NCI-H2107 treated with DMSO at 0.1 percent for 48 hours (cell line): Measurements from ENCODE around the gene NMT2.

Source experiments
- DNase-seq: peaks from one replicate; lab custom pipeline; 2025; ENCODE audit not compliant: unreplicated experiment; lab: John Stamatoyannopoulos, UW

Gene NMT2

DNA sequence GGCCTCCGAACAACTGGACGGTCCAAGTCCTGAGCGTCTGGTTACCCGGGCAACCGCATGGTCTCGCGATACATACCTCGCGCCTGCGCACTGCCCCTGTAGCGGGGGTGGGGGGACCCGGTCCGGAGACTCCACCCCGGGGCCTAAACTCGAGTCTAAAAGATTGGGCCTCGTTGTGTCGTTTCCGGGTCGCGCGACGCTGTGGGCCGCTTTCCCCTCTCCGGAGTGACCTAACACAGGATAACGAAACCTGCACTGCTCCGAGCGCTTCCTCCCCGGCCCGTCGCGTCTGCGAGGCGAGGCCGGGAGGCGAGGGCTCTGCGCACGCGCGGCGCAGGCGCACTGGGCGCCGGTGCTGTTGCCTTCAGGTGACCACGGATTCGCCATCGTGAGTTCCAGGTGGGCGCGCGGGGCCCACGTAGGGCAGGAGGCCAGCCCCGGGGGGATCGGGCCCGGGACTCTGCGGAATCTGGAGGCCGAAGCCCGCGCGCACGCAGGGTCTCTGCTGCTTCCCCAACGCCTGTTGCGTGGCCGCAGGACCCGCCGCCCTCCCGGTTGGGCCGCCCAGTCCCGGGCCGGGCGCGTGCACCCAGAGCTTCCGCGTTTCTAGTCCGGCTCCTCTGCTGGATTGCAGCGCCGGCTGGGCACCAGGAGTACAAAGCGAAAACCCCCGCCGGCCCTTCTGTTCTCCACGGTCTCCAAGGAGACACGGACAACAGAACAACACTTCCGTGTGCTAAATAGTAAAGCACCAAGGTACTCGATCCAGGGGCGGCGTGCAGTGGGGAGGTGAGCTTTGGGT lies 71.3 kb downstream of the NMT2 start, which contains the start of gene RPP38:
Gene RPP38 (plus strand): TSS at position 345 of the 802 bp plus-strand sequence. CDS start 5,960 bp downstream, outside the sequence.
- DNase-seq, result peak; percentile 56

DNA sequence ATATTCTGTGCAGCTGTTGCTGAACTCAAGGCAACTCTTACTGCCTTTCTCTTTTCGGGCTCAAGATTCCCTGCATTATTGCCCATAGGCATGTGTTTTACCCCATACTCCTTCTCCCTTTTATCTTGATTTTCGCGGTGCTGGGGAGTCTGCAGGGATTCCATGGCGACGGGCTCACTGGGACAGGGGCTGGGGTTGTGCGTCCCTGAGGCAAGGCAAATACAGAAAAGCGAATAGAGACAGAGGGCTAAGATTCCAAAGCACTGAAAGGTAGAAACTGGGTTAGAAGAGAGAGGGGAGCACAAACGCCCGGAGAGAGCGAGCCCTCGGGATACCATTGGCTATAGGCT lies 71.9 kb downstream of the NMT2 start:
- no peak for DNase-seq

DNA sequence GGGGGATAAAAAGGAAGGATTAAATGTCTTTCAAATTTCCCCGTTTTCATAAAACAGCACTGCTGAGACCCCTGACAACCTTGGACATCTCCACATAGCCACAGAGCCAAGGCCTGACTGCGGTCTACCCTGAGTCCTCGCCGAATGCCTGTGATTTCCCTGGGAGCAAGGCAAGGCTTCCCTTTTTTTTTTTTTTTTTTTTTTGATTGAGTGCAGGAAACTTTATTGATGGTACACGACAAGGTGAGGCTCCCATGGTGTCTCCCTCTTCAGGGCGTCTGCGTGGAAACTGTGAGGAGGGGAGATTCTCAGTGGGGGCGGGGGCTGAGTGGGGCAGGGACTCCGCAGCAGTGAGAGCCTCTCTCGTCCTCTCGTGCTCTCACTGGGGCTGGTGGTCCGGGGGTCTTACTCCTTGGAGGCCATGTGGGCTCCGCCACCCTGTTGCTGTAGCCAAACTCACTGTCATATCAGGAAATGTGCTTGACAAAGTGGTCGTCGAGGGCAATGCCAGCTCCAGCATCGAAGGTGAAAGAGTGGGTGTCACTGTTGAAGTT lies 75.6 kb downstream of the NMT2 start:
- DNase-seq, result no peak

DNA sequence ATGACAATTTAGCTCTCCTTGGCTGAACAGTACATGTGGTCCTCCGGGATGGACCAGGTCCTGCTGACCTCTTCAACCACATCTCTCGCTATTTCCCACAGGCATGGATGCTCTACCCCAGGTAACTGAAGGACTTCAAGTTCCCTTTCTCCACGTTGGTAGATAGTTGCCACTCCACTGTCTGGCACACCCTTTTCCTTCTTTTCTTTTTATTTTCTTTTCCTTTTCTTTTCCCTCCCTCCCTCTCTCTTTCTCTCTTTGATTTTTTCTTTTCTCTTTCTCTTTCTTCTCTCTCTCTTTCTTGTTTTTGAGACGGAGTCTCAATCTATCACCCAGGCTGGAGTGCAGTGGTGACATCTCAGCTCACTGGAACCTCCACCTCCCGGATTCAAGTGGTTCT lies 77.1 kb downstream of the NMT2 start:
- DNase-seq, result no peak

DNA sequence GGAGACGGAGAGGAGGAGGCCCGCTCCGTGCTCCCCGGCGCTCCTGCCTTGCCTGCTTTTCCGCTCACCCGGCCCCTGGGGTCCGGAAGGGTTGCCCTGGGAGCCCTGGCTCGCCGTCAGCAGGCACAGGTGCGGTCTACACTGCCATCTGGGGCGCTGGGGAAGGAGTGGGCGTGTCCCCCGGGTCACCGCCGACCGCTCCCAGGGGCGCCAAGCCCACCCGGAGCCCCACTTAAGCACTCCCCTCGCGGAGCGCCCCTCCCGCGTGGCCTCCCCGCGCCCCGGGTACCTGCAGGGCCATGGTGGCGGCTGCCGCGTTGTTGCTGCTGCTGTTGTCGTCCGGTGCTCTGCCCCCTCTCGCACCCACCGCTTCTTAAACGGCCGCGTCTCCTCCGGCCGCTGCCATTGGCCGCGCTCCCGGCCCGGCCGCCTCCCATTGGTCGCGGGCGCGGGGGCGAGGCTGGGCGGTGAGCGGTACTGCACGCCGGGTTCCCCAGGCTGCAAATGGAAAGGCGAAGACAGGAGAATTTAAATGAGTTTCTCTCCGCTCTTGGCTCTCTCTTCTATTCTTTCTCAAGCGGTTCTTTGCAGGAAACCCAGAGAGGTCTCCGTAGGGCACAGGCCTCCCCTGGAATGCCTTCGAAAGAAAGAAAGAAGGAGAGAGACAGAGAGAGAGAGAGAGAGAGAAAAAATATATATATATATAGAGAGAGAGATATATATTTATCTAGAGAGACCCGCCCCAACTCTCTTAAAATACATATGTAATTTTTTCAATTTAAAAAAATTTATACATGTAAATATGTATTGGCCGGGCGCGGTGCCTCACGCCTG lies 79.8 kb downstream of the NMT2 start, which contains the start of gene ACBD7:
Gene ACBD7 (minus strand): TSS at position 349 of the 834 bp plus-strand sequence. CDS start 48 bp downstream, at position 301.
- DNase-seq, result peak; percentile 28

DNA sequence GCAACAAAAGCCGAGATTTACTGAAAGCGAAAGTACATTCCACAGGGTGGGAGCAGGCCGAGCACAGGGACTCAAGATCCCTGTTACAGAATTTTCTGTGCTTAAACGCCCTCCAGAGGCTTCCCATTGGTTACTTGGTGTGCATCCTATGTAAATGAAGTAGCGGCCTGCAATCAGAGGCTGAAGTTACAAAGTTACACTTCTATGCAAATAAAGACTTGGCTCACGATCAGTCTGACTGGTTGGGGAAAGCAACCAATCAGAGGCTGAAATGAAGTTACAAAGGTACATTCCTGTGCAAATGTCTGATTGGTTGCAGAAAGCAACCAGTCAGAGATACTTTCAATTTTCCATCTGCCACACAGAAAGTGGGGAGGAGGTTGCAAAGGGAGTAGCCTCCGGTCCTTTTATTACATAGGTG lies 84.0 kb downstream of the NMT2 start:
- DNase-seq, result peak; percentile 60

DNA sequence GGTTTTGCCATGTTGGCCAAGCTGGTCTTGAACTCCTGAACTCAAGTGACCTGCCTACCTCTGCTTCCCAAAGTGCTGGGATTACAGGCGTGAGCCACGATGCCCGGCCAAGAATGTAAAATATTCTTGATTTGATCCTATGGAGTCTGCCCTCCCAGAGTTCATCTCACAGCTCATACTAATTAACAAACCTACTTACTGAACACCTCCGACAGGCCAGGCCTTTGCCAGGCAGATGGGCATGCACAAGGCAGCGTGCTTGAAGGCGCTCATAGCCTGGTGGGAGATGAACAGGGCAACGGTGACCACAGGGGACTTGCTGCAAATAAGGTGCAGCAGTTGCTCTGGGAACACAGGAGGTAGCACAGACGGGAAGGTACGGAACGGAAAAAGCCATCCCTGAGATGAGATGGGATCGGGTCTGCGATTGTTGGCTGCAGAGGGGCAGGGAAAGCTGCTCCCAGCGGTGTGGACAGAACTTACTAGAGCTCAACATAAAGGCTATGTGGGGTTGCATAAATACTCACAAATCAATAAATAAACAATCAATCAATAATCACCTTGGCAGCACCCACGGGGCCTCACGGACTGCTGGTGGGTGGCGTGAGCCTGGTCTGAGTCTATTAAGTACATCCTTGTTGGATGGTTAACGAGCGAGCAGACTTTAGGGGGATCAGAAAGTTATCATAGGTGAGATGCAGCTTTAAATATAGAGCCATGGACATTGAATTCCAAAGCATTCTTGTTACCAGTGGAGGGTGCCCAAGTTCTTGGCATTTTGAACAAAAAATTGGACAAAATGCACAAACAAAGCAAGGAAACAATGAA lies 84.6 kb downstream of the NMT2 start:
- no peak for DNase-seq

DNA sequence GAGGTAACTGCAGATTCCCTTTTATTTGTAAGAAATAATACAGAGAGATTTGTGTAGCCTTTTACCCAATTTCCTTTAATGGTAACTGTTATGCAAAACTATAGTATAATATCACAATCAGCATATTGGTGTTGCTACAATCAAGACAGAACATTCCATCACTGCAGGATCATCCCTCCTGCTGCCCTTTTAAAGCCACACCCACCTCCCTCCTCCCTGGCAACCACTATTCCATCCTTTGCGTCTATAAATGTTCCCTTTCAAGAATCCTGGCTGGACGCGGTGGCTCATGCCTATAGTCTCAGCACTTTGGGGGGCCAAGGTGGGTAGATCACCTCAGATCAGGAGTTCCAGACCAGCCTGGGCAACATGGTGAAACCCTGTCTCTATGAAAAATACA lies 93.1 kb downstream of the NMT2 start:
- no peak for DNase-seq

DNA sequence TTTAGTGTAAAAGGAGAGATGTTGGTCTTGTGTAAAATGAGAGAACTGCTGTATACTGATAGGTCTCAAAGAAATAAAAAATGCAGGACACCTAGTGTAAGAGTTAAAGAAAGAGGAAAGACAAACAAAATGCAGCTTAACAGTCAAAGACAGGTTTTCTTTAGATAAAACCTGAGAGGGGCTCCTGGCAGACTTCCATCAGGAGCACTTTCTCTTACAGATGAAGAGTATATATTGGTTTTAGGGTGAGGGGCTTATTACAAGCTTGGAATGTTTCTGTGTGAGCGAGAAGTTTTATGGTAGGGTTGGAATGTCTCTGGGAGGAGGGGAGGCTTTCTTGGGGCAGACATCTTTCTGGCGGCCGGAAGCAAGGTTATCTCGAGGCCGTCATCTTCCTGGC lies 96.1 kb downstream of the NMT2 start:
- no peak for DNase-seq

DNA sequence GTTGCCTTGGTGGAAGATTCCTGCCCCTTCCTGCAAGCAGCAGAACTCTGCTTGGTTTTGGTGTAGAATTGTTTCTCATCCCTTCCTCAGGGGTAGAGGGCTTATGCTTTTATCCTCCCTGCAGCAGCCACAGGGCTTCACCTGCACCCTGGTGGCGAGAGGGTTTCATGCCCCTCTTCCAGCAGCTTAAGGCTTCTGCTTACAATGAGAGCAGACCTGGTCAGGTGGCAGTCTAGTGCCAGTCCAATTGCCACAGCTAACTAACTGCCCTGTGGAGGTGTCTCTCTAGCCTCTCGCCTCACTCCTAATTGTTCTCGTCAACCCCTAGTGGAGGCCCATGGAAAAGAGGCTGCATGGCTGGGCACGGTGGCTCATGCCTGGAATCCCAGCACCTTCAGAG lies 99.3 kb downstream of the NMT2 start:
- DNase-seq, result no peak

DNA sequence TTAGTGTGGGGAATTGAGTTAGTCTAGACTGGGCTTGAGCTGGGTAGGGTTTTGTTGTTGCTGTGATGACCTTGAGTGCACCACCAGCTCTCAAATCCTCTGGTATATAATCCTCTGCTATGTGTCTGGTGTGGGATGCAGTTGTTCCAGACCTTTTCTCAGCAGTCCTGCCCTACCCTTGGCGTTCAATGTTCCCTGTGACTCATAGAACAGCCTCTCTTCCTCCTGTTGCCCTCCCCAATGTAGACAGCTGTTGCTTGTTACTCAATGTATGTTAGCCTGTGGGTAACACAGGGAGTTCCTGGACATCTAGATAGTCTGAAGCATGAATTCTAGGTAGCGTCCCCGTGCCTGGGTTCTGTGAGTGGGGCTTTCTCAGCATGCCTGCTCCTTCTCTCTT lies 99.7 kb downstream of the NMT2 start:
- no peak for DNase-seq

DNA sequence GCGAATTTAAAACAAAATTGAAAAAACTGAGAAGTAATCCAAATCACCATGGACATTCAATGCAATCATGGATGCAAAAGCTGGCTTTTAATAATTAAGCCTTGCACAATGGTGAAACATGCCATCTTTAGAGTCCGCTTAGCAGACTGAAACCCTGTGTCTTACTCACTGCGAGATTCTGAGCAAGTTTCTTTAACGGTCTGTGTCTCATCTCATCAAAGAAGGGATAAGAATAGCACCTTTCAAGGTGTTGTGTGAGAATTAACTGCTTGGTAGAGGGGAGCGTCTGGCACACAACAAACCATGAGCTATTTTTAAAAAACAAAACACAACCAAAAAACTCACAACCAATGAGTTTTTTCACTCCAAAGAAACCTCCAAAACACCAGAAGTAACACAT lies 101.3 kb downstream of the NMT2 start:
- no peak for DNase-seq

DNA sequence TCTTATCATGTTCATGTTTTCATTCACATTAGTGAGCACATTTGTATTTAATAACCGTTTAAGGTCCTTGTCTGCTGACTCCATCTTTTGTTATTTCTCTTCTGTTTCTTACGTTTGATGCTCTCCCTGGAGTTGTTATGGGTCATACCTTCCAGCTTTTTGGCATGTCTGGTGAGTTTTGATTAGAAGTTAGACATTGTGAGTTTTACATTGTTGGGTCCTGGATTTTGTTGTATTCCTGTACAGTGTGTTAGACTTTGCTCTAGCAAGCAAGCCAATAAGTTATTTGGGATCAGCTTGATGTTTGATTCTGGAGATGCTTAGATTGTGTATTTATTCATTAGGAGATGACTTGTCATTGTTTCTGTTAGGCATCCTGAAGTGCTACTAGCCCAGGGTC lies 107.9 kb downstream of the NMT2 start:
- DNase-seq, result no peak

DNA sequence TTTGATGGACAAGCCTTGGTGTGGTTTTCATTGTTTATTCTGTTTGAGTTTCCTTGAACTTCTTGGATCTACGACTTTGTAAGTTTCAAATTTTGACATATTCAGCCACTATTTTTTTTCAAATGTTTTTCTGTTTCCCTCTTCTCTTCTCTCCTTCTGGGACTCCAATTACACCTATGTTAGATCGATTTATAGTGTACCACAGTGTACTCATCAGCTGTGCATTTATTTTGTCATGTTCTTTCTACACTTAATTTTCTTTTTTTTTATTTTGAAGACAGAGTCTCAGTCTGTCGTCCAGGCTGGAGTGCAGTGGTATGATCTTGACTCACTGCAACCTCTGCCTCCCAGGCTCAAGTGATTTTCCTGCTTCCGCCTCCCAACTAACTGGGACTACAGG lies 108.6 kb downstream of the NMT2 start:
- DNase-seq, result no peak

DNA sequence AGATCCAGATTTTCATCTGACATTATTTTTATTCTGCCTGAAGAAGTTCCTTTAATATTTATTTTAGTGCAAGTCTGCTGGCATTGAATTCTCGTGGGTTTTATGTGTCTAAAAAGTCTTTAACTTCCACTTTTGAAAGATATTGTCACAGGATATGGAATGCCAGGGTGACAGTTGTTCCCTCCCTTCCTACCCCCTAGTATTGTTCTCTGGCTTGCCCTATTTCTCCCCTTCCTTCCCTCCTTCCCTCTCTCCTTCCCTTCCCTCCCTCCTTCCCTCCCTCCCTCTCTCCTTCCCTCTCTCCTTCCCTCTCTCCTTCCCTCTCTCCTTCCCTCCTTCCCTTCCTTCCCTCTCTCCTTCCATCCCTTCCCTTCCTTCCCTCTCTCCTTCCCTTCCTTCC lies 109.8 kb downstream of the NMT2 start:
- DNase-seq, result no peak
